ENCODE data around the gene FEZ2.

- TF ChIP-seq EZH2 (IDR thresholded peaks at IDR 0.05; ENCODE audit: low read depth, unreplicated experiment) (no peak), REST (IDR thresholded peaks at IDR 0.05; ENCODE audit: unreplicated experiment) (no peak), POLR2AphosphoS5 (IDR thresholded peaks at IDR 0.05; ENCODE audit: low read depth) (no peak), CTCF (conservative IDR thresholded peaks at IDR 0.05; ENCODE audit: low read depth in 2 of 2) (no peak), STAT1 (IDR thresholded peaks at IDR 0.05; ENCODE audit: unreplicated experiment) (no peak), CREB1 (CRISPR knock-in tag; IDR thresholded peaks at IDR 0.05; ENCODE audit: low read depth) (no peak), EZH2phosphoT487 (IDR thresholded peaks at IDR 0.05; ENCODE audit: unreplicated experiment) (no peak)
Measured at GRCh38 chr2:36564377-36564930, 33.5 kb downstream of the FEZ2 start.

Measured in GM23338 (cell line).